HCT116 (cell line): ENCODE measurements around the gene MYO1E. TPM values are rescaled to one million over a fixed set of nuclear protein-coding genes. Genes with fewer than 3 reads are reported as not detected.

Source experiments
- ATAC-seq: fragments of 200-7000 bp; cut with Tn5 transposase; 2 replicates; pipeline ENCODE4 v1.9.1; 2020; ENCODE audit warnings: mild to moderate bottlenecking, moderate library complexity
- BruUV-seq: library from RNA; stranded (reverse); fragments of 400-500 nt; replicated peaks from 2 replicates; lab custom pipeline; 2021; lab: Mats Ljungman, UMichigan
- CTCF ChIA-PET: fragments of 300-600 bp; sonication (Branson Sonifier 250); formaldehyde crosslinking; loops from one replicate; lab custom pipeline; 2021; ENCODE audit warnings: antibody characterized with exemption; lab: Charles Lee
- POLR2A ChIA-PET: fragments of 300-600, 350-600 bp; sonication (Branson Sonifier 250); formaldehyde crosslinking; loops from one replicate; lab custom pipeline; 2021; ENCODE audit warnings: antibody characterized with exemption; lab: Charles Lee
- RAD21 ChIA-PET, 2 experiments: fragments of 300-600 bp; sonication (Branson Sonifier 250); formaldehyde crosslinking; loops; one replicate each; lab custom pipeline; 2023; ENCODE audit warnings: low total read pairs in 2 of 2; ENCODE audit not compliant: uncharacterized antibody in 2 of 2, unreplicated experiment in 2 of 2, low non-redundant PET in 1 of 2; lab: Charles Lee
- DNase-seq: peaks from one replicate; pipeline ENCODE4 v3.0.0-alpha.2; 2010; ENCODE audit warnings: low read depth, low spot score
- H2AFZ ChIP-seq: fragments of 200-600 bp; shearing (Covaris generic), sonication (generic); 2 replicates; pipeline ENCODE4 v1.6.1; 2017; ENCODE audit warnings: low read depth, mixed run types, mixed read lengths, antibody characterized with exemption, low read length; ENCODE audit not compliant: poor library complexity, severe bottlenecking
- H3K27ac ChIP-seq: 2 replicates; pipeline ENCODE4 v1.5.1; 2012; ENCODE audit warnings: low read depth, low read length
- H3K27me3 ChIP-seq: fragments of 200-600 bp; sonication (generic); 2 replicates; pipeline ENCODE4 v1.6.1; 2016; ENCODE audit warnings: mixed run types, low read length, mixed read lengths; ENCODE audit not compliant: insufficient read depth
- H3K36me3 ChIP-seq, 2 experiments: fragments of 200-500 bp in 1 of 2; fragments of 200-600 bp in 1 of 2; sonication (Bioruptor generic) in 1 of 2; sonication (generic) in 1 of 2; 2 replicates each; pipeline versions ENCODE4 v1.5.1 to v1.6.1; 2014 to 2016; ENCODE audit warnings: low read length in 2 of 2, inconsistent platforms in 1 of 2, mixed read lengths in 1 of 2, mixed run types in 1 of 2; ENCODE audit not compliant: insufficient read depth in 2 of 2, control insufficient read depth in 1 of 2
- H3K4me1 ChIP-seq, 2 experiments: fragments of 200-600 bp in 1 of 2; sonication (generic) in 1 of 2; 2 replicates each; pipeline versions ENCODE4 v1.5.1 to v1.6.1; 2012 to 2017; ENCODE audit warnings: low read length in 2 of 2, inconsistent platforms in 1 of 2, mild to moderate bottlenecking in 1 of 2, mixed read lengths in 1 of 2, mixed run types in 1 of 2, moderate library complexity in 1 of 2; ENCODE audit not compliant: insufficient read depth in 2 of 2, control insufficient read depth in 1 of 2
- H3K4me2 ChIP-seq: fragments of 200-600 bp; sonication (generic); 2 replicates; pipeline ENCODE4 v1.6.1; 2017; ENCODE audit warnings: mixed run types, low read length, mixed read lengths
- H3K4me3 ChIP-seq, 2 experiments: fragments of 200-600 bp in 1 of 2; sonication (generic) in 1 of 2; replicated peaks in 1 of 2; 2 replicates each; pipeline ENCODE4 v1.5.1; 2011 to 2016; ENCODE audit warnings: low read length in 2 of 2, control low read depth in 1 of 2, low read depth in 1 of 2, mild to moderate bottlenecking in 1 of 2, mixed read lengths in 1 of 2, mixed run types in 1 of 2
- H3K79me2 ChIP-seq: fragments of 200-600 bp; sonication (generic); 2 replicates; pipeline ENCODE4 v1.6.1; 2017; ENCODE audit warnings: mild to moderate bottlenecking, mixed run types, low read length, moderate library complexity, mixed read lengths; ENCODE audit not compliant: insufficient read depth
- H3K9ac ChIP-seq: fragments of 200-600 bp; sonication (generic); 2 replicates; pipeline ENCODE4 v1.6.1; 2016; ENCODE audit warnings: low read length, mixed read lengths
- H3K9me2 ChIP-seq: fragments of 200-600 bp; sonication (generic), shearing (Covaris generic); 2 replicates; pipeline ENCODE4 v1.6.1; 2017; ENCODE audit warnings: mixed run types, mild to moderate bottlenecking, moderate library complexity; ENCODE audit not compliant: insufficient read depth
- H3K9me3 ChIP-seq, 2 experiments: fragments of 200-500 bp in 1 of 2; fragments of 200-600 bp in 1 of 2; sonication (Bioruptor generic) in 1 of 2; sonication (generic) in 1 of 2; 2 replicates each; pipeline ENCODE4 v1.6.1; 2014 to 2017; ENCODE audit warnings: low read length in 2 of 2, mixed read lengths in 2 of 2, inconsistent platforms in 1 of 2, low read depth in 1 of 2, mild to moderate bottlenecking in 1 of 2, mixed run types in 1 of 2, moderate library complexity in 1 of 2; ENCODE audit not compliant: control insufficient read depth in 1 of 2, insufficient read depth in 1 of 2
- H4K20me1 ChIP-seq: fragments of 200-600 bp; sonication (generic), shearing (Covaris generic); 2 replicates; pipeline ENCODE4 v1.6.1; 2017; ENCODE audit warnings: mixed run types, mild to moderate bottlenecking, moderate library complexity; ENCODE audit not compliant: insufficient read depth
- ATF3 ChIP-seq: IDR thresholded peaks from 2 replicates; pipeline ENCODE4 v1.6.1; 2012
- CBX3 ChIP-seq: IDR thresholded peaks from 2 replicates; pipeline ENCODE4 v1.6.1; 2012; ENCODE audit warnings: low read depth
- CEBPB ChIP-seq: IDR thresholded peaks from 2 replicates; pipeline ENCODE4 v1.6.1; 2012; ENCODE audit warnings: low read depth
- EGR1 ChIP-seq: IDR thresholded peaks from 2 replicates; pipeline ENCODE4 v1.6.1; 2012; ENCODE audit warnings: low read depth
- ELF1 ChIP-seq: IDR thresholded peaks from 2 replicates; pipeline ENCODE4 v1.6.1; 2012; ENCODE audit warnings: low read depth, borderline replicate concordance
- EZH2 ChIP-seq: fragments of 200-600 bp; sonication (generic); IDR thresholded peaks from 2 replicates; pipeline ENCODE4 v1.6.1; 2017; ENCODE audit warnings: antibody characterized with exemption, mixed run types
- EZH2phosphoT487 ChIP-seq: fragments of 200-600 bp; IDR thresholded peaks from 2 replicates; pipeline ENCODE4 v1.6.1; 2018; ENCODE audit warnings: antibody characterized with exemption, borderline replicate concordance
- FOSL1 ChIP-seq: IDR thresholded peaks from 2 replicates; pipeline ENCODE4 v1.6.1; 2012; ENCODE audit warnings: low read depth
- JUND ChIP-seq: IDR thresholded peaks from 2 replicates; pipeline ENCODE4 v1.6.1; 2012
- POLR2AphosphoS5 ChIP-seq: IDR thresholded peaks from 2 replicates; pipeline ENCODE4 v1.6.1; 2011; ENCODE audit warnings: mild to moderate bottlenecking, low read depth, low read length, moderate library complexity
- RAD21 ChIP-seq: IDR thresholded peaks from 2 replicates; pipeline ENCODE4 v1.6.1; 2012; ENCODE audit warnings: low read depth, mild to moderate bottlenecking
- SIN3A ChIP-seq: IDR thresholded peaks from 2 replicates; pipeline ENCODE4 v1.6.1; 2012; ENCODE audit warnings: low read depth
- SRF ChIP-seq: IDR thresholded peaks from 2 replicates; pipeline ENCODE4 v1.6.1; 2012; ENCODE audit warnings: low read depth
- TCF7L2 ChIP-seq: IDR thresholded peaks from 2 replicates; pipeline ENCODE4 v1.7.0; 2011; ENCODE audit warnings: borderline replicate concordance, inconsistent platforms; ENCODE audit not compliant: insufficient read depth, insufficient read length; ENCODE audit errors: extremely low read depth
- ZNF274 ChIP-seq: fragments of 200-500 bp; sonication (Bioruptor generic); IDR thresholded peaks from 2 replicates; pipeline ENCODE4 v1.6.1; 2014; ENCODE audit warnings: mild to moderate bottlenecking, low read depth, low read length, inconsistent platforms
- intact Hi-C: fragments of 100-400 bp; cut with micrococcal nuclease; formaldehyde crosslinking; loops from 2 replicates; pipeline ENCODE4 v1.10.0; 2022
- total RNA-seq: library from RNA; stranded (reverse); gene quantifications from one replicate; pipeline ENCODE4 v1.2.1, GENCODE V29; 2021; ENCODE audit not compliant: unreplicated experiment
- TF ChIP-seq, protein P1 (sequence below): IDR thresholded peaks from 2 replicates; pipeline ENCODE4 v1.6.1; 2012
- TF ChIP-seq, protein P2 (sequence below), 3 experiments: fragments of 200-600 bp in 1 of 3; sonication (generic) in 1 of 3; IDR thresholded peaks in 2 of 3; conservative IDR thresholded peaks in 1 of 3; 2 replicates each; pipeline ENCODE4 v1.5.1; 2012 to 2017; ENCODE audit warnings: low read depth in 2 of 3, low read length in 2 of 3, antibody characterized with exemption in 1 of 3, borderline replicate concordance in 1 of 3, control low read depth in 1 of 3, mild to moderate bottlenecking in 1 of 3, mixed read lengths in 1 of 3, mixed run types in 1 of 3, moderate library complexity in 1 of 3; ENCODE audit not compliant: insufficient read depth in 1 of 3
- TF ChIP-seq, protein P3 (sequence below): IDR thresholded peaks from 2 replicates; pipeline ENCODE4 v1.6.1; 2011; ENCODE audit warnings: mild to moderate bottlenecking, low read length, moderate library complexity; ENCODE audit not compliant: insufficient replicate concordance; ENCODE audit errors: extremely low read depth

The MYO1E gene
- total RNA-seq, 1 experiment from 2014 or later = 182 TPM

GRCh38 chr15:59104912-59105732 lies 267.5 kb downstream of the MYO1E start, which contains the start of gene CCNB2 (continued):
- TF ChIP-seq CBX3 = 0 out of 2 replicates have a peak, but pooled peaks have one; percentile 22
- TF ChIP-seq EZH2 = no peak
- no peak for TF ChIP-seq CEBPB
- no peak for TF ChIP-seq SRF
- TF ChIP-seq ELF1 = no peak
- TF ChIP-seq, all 23 proteins: peak for 8

- ATAC-seq = peak; percentile 11; the same call in 1 of the 2 replicates
- POLR2A ChIA-PET = no interaction called here
- intact Hi-C loops = no loop called here
These were observed 268.1 kb downstream of the MYO1E start for GRCh38 chr15:59104602-59104911.

More at GRCh38 chr15:59104602-59104911, 268.1 kb downstream of the MYO1E start:
- Histone ChIP-seq H3K36me3 (peaks cover 23 to 28% of the 10 kb centered on the region in 2 experiments), H3K9me3 (no peaks in the 10 kb centered on the region), H3K4me3 (peak overlapping the region; percentile 82 to 85), H3K79me2 (peaks cover 43% of the 10 kb centered on the region), H4K20me1 (no peaks in the 10 kb centered on the region), H3K27me3 (no peaks in the 10 kb centered on the region), H2AFZ (peak overlapping the region; percentile 65), H3K4me2 (peak overlapping the region; percentile 78), H3K4me1 (peaks cover 9 to 12% of the 10 kb centered on the region in 2 experiments), H3K27ac (peak overlapping the region; percentile 70), H3K9me2 (no peaks in the 10 kb centered on the region), H3K9ac (peak overlapping the region; percentile 83)
- DNase-seq = no peak
- ChIA-PET RAD21 (no interaction called here), CTCF (no interaction called here)
- BruUV-seq = no TSS peak
- TF ChIP-seq, protein P1, sequence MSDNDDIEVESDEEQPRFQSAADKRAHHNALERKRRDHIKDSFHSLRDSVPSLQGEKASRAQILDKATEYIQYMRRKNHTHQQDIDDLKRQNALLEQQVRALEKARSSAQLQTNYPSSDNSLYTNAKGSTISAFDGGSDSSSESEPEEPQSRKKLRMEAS = no peak
- no peak for TF ChIP-seq ATF3
- no peak for TF ChIP-seq CBX3
- TF ChIP-seq JUND = no peak
- no peak for TF ChIP-seq RAD21
- no peak for TF ChIP-seq ZNF274
- TF ChIP-seq, protein P2, sequence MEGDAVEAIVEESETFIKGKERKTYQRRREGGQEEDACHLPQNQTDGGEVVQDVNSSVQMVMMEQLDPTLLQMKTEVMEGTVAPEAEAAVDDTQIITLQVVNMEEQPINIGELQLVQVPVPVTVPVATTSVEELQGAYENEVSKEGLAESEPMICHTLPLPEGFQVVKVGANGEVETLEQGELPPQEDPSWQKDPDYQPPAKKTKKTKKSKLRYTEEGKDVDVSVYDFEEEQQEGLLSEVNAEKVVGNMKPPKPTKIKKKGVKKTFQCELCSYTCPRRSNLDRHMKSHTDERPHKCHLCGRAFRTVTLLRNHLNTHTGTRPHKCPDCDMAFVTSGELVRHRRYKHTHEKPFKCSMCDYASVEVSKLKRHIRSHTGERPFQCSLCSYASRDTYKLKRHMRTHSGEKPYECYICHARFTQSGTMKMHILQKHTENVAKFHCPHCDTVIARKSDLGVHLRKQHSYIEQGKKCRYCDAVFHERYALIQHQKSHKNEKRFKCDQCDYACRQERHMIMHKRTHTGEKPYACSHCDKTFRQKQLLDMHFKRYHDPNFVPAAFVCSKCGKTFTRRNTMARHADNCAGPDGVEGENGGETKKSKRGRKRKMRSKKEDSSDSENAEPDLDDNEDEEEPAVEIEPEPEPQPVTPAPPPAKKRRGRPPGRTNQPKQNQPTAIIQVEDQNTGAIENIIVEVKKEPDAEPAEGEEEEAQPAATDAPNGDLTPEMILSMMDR (IDR thresholded peaks at IDR 0.05 in 2 of 3, conservative IDR thresholded peaks at IDR 0.05 in 1 of 3; ENCODE audit: borderline replicate concordance in 1 of 3, insufficient read depth in 1 of 3, low read depth in 2 of 3, low read length in 2 of 3) = no peak
- no peak for TF ChIP-seq POLR2AphosphoS5
- TF ChIP-seq, protein P3, sequence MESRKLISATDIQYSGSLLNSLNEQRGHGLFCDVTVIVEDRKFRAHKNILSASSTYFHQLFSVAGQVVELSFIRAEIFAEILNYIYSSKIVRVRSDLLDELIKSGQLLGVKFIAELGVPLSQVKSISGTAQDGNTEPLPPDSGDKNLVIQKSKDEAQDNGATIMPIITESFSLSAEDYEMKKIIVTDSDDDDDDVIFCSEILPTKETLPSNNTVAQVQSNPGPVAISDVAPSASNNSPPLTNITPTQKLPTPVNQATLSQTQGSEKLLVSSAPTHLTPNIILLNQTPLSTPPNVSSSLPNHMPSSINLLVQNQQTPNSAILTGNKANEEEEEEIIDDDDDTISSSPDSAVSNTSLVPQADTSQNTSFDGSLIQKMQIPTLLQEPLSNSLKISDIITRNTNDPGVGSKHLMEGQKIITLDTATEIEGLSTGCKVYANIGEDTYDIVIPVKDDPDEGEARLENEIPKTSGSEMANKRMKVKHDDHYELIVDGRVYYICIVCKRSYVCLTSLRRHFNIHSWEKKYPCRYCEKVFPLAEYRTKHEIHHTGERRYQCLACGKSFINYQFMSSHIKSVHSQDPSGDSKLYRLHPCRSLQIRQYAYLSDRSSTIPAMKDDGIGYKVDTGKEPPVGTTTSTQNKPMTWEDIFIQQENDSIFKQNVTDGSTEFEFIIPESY = no peak
- no peak for TF ChIP-seq ELF1
- TF ChIP-seq EZH2 = no peak
- no peak for TF ChIP-seq FOSL1
- no peak for TF ChIP-seq SIN3A
- TF ChIP-seq EZH2phosphoT487 = no peak
- TF ChIP-seq TCF7L2 = no peak
- no peak for TF ChIP-seq EGR1
- TF ChIP-seq CEBPB = no peak
